Fibroblast of the aortic adventitia (primary cell): ENCODE results near the gene BBS2. TPM values are rescaled to one million over a fixed set of nuclear protein-coding genes. Genes with fewer than 3 reads are reported as not detected.
A peak's percentile ranks its signal among the peaks of the same experiment; 100 is the strongest.

Experiments used
- DNase-seq: peaks from one replicate; pipeline ENCODE4 v3.0.0-alpha.2; 2010; ENCODE audit warnings: low read depth
- H3K4me3 ChIP-seq: 2 replicates; pipeline ENCODE4 v1.5.1; 2011; ENCODE audit warnings: low read depth, mild to moderate bottlenecking, control low read depth, low read length, moderate library complexity
- total RNA-seq: library from RNA; depleted of rRNA; stranded (reverse); fragments of >200 nt; gene quantifications from 2 replicates; pipeline ENCODE4 v1.2.3, GENCODE V29; 2012; ENCODE audit warnings: low replicate concordance
- TF ChIP-seq, protein P1 (sequence below): IDR thresholded peaks from 2 replicates; pipeline ENCODE4 v1.5.1; 2011; ENCODE audit warnings: mild to moderate bottlenecking, low read length, control low read depth, inconsistent platforms; ENCODE audit not compliant: insufficient read depth

Gene BBS2
- total RNA-seq, 1 donor = 58.9 TPM

DNA sequence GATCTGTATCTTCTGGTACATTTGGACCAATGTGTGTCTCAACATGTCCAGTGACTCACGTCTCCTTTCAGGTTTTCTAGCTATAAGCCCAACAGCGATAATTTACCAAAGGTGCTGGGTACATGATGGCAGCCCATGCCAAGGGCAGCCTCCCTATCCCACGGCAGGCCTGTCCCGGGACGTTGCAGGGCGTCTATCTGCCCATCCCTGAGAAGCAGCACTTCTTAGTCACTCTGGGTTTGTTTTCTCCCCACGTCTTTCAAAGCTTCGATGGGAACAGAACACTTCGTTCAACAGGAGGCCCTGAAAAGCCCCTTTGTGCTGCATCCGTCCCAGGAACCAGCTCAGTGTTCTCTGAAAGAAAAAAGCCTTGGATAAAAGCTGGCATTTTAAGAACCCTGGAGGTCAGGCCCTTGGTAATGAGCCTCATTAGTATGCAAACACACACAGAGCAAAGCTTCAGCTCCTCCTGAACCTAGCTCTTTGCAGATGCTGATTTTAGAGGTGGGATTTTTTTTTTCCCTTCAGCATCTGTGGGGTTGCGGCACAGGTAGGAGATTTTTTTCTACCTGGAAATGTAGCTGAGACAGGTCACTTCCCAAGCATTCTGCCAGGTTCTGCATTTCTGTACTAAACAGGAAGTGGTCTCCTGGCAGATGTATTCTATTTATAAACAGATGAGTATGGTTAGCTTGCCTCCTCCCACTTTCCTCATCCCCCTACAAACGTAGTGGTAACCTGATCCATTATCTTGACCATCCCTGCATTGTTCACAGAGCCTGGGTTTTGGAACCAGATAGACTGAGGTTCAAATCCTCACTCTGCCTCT lies 27.5 kb upstream of the BBS2 start:
- H3K4me3 ChIP-seq = no peak overlapping the region
- TF ChIP-seq, protein P1, sequence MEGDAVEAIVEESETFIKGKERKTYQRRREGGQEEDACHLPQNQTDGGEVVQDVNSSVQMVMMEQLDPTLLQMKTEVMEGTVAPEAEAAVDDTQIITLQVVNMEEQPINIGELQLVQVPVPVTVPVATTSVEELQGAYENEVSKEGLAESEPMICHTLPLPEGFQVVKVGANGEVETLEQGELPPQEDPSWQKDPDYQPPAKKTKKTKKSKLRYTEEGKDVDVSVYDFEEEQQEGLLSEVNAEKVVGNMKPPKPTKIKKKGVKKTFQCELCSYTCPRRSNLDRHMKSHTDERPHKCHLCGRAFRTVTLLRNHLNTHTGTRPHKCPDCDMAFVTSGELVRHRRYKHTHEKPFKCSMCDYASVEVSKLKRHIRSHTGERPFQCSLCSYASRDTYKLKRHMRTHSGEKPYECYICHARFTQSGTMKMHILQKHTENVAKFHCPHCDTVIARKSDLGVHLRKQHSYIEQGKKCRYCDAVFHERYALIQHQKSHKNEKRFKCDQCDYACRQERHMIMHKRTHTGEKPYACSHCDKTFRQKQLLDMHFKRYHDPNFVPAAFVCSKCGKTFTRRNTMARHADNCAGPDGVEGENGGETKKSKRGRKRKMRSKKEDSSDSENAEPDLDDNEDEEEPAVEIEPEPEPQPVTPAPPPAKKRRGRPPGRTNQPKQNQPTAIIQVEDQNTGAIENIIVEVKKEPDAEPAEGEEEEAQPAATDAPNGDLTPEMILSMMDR = no peak
- DNase-seq = peak; percentile 23

DNA sequence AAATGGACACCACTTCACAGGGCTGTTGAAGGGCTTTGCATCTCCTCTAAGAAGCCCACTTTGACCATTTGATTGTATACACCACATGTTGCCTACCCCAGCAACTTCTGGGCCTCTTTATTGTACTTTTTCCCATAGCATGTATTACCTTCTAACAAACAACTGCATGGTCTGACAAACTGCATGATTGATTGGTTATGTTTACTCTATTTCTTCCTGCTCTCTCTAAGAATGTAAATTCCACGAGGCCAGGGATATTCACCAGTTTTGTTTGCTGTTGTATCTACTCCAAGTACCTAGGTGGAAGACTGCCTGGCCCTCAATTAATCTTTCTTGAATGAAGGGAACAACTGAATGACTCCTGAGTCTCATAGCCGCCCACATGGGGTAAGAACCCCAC lies 22.2 kb upstream of the BBS2 start:
- DNase-seq = no peak
- H3K4me3 ChIP-seq = no peak overlapping the region
- TF ChIP-seq, protein P1 = no peak

DNA sequence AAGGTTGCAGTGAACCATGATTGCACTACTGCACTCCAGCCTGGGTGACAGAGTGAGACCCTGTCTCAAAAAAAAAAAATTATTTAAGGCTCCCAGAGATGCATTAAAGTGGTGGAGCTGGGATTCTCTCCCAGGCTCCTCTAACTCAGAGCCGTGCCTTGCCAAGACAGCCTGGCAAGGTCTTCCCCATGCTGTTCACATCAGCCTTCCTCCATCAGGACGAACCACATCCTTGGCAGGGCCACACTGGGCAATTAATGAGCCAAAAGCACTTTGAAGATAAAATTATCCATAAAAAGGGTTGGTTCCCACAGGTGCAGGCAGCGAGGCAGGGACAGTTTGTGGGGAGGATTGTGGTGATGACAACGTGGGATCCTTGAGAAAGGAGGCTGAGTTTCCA lies 19.8 kb upstream of the BBS2 start:
- no peak overlapping the region for H3K4me3 ChIP-seq
- TF ChIP-seq, protein P1 = no peak
- DNase-seq = no peak

DNA sequence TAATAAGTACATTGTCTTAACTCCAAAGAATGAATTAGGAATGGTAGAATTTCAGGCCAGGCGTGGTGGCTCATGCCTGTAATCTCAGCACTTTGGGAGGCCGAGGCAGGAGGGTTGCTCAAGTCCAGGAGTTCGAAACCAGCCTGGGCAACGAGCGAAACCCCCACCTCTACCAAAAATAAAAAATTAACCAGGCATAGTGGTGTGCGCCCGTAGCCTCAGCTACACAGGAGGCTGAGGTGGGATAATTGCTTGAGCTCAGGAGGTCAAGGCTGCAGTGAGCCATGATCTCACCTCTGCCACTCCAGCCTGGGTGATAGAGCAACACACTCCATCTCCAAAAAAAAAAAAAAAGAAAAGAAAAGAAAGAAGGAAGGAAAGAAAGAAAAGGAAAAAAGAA lies 18.5 kb upstream of the BBS2 start:
- TF ChIP-seq, protein P1 = no peak
- no peak for DNase-seq
- H3K4me3 ChIP-seq = no peak overlapping the region

DNA sequence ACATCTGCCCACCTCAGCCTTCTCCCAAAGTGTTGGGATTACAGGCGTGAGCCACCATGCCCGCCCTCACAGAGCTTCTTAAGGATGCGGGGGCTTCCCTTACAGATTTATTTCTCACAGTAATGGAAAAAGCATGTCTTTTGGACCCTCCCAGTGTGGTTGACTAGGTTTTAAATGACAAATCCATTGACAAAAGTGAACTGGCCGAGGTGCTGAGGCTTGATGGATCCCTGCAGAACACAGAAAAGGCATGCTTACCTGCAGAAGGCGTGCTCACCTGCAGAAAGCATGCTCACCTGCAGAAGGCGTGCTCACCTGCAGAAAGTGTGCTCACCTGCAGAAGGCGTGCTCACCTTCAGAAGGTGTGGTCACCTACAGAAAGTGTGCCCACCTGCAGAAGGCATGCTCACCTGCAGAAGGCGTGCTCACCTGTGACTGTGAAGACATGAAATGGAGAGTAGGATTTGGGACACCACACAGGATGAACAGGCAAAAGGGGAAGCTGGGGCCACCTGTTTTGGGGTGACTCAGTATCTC lies 15.1 kb upstream of the BBS2 start:
- TF ChIP-seq, protein P1 = no peak
- no peak for DNase-seq
- H3K4me3 ChIP-seq = no peak overlapping the region

DNA sequence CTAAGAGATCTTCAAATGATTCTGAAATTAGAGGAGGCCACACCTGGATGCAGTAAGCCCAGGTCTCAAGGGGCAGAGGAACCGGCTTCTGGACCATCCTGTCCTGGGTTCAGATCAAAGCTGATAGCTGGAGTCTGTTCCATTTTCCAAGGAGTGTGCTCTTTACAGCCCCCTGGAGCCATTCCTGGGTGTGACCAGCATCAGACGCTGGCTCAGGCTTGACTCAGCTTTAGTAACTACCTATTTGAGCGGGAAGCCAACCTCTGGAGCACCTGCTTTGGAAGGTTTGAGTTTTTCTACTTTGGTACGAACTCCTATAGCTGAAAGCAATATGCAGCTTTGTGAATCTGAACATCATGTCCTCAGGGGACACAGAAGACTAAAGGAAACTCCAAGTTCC lies 12.9 kb upstream of the BBS2 start:
- TF ChIP-seq, protein P1 = no peak
- H3K4me3 ChIP-seq = no peak overlapping the region
- no peak for DNase-seq
